Type B pancreatic cell (in vitro differentiated cells): ENCODE results near the gene KCNJ6. TPM values are rescaled to one million over a fixed set of nuclear protein-coding genes. Genes with fewer than 3 reads are reported as not detected.
"Not testable (repeated sequence)": the region's sequence is repeated elsewhere in the genome, so short reads cannot be mapped to it uniquely, and the experiment has no call there.

Source experiments
- DNase-seq: peaks from one replicate; pipeline ENCODE4 v3.0.0; 2021; ENCODE audit warnings: mixed read lengths; ENCODE audit not compliant: unreplicated experiment; ENCODE audit errors: extremely low spot score
- H3K27ac Mint-ChIP-seq: 2 replicates; pipeline ENCODE4 v1.8.0; 2021; ENCODE audit warnings: mild to moderate bottlenecking, mixed read lengths
- H3K27me3 Mint-ChIP-seq: 2 replicates; pipeline ENCODE4 v1.8.0; 2021; ENCODE audit warnings: mixed read lengths
- H3K36me3 Mint-ChIP-seq: 2 replicates; pipeline ENCODE4 v1.8.0; 2021; ENCODE audit warnings: mixed read lengths
- H3K4me1 Mint-ChIP-seq: one replicate; pipeline ENCODE4 v1.8.0; 2021; ENCODE audit warnings: mixed read lengths; ENCODE audit not compliant: unreplicated experiment
- H3K4me3 Mint-ChIP-seq: 2 replicates; pipeline ENCODE4 v1.8.0; 2021; ENCODE audit warnings: mild to moderate bottlenecking, mixed read lengths
- H3K9me3 Mint-ChIP-seq: 2 replicates; pipeline ENCODE4 v1.8.0; 2021; ENCODE audit warnings: mixed read lengths
- total RNA-seq: library from RNA; stranded (reverse); gene quantifications from 2 replicates; pipeline ENCODE4 v1.2.1, GENCODE V29; 2021; ENCODE audit warnings: low replicate concordance
- TF ChIP-seq, protein P1 (sequence below): fragments of 200-600 bp; sonication (generic); conservative IDR thresholded peaks from 2 replicates; pipeline ENCODE4 v1.5.0; 2021; ENCODE audit warnings: antibody characterized with exemption, mild to moderate bottlenecking

The KCNJ6 gene
- total RNA-seq, 1 donor from 2014 or later, result 2.1 TPM

DNA sequence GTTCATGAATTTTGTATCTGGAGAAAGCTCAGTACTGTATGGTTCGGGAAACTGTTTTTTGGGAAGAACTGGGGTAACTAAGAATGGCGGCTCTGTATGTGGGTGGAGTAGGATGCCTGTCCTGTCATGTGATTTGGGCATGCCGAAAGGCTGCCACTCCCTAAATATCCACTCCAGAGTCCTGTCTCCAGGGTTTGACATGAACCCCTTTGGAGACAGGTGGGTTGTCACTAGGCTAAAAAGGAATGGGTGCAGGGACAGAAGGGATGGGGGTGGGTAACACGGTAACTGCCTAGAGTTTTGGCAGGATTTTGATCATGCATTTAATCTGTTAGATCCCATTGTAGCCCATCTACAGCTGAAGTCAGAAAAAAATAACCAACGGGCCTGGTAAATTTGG is 150.1 kb downstream of the KCNJ6 start:
- Mint-ChIP-seq H3K27me3 (peaks cover 6% of the 10 kb centered on the region), H3K4me3 (no peak overlapping the region), H3K27ac (no peak overlapping the region), H3K4me1 (no peaks in the 10 kb centered on the region), H3K9me3 (no peaks in the 10 kb centered on the region), H3K36me3 (no peaks in the 10 kb centered on the region)
- TF ChIP-seq, protein P1, sequence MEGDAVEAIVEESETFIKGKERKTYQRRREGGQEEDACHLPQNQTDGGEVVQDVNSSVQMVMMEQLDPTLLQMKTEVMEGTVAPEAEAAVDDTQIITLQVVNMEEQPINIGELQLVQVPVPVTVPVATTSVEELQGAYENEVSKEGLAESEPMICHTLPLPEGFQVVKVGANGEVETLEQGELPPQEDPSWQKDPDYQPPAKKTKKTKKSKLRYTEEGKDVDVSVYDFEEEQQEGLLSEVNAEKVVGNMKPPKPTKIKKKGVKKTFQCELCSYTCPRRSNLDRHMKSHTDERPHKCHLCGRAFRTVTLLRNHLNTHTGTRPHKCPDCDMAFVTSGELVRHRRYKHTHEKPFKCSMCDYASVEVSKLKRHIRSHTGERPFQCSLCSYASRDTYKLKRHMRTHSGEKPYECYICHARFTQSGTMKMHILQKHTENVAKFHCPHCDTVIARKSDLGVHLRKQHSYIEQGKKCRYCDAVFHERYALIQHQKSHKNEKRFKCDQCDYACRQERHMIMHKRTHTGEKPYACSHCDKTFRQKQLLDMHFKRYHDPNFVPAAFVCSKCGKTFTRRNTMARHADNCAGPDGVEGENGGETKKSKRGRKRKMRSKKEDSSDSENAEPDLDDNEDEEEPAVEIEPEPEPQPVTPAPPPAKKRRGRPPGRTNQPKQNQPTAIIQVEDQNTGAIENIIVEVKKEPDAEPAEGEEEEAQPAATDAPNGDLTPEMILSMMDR, result no peak
- no peak for DNase-seq

DNA sequence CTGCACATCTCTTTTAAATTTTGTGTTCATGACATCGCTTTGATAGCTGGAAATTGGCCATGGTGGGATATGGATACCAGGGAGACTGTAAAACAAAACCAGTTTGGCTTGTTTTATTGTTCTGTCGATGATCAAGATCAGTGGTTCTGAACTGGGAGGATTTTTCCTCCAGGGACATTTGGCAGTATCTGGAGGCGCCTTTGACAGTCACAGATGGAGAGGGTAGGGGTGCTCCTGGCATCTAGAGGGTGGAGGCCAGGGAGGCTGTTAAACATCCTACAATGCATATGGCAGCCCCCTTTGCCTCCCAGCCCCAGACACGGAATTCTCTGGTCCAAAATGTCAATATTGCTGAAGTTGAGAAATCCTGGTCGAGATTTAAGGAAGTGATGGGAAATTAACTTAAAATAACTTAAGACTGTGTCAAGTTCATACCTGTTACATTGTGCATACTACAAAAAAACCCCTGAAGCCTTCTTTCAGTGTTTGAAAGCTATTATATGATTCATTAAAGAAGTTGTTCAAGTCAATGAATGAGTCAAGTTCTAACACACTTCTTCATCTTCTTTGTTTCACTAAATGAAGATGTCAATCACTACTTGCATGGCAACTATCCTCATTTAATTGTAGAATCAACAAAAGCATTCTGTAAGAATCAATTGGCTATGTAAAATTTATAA is 150.9 kb downstream of the KCNJ6 start:
- H3K4me1 Mint-ChIP-seq, result no peaks in the 10 kb centered on the region
- peaks cover 6% of the 10 kb centered on the region for H3K27me3 Mint-ChIP-seq
- TF ChIP-seq, protein P1, result no peak
- H3K36me3 Mint-ChIP-seq, result no peaks in the 10 kb centered on the region
- H3K4me3 Mint-ChIP-seq, result no peak overlapping the region
- no peaks in the 10 kb centered on the region for H3K9me3 Mint-ChIP-seq
- no peak overlapping the region for H3K27ac Mint-ChIP-seq
- no peak for DNase-seq

DNA sequence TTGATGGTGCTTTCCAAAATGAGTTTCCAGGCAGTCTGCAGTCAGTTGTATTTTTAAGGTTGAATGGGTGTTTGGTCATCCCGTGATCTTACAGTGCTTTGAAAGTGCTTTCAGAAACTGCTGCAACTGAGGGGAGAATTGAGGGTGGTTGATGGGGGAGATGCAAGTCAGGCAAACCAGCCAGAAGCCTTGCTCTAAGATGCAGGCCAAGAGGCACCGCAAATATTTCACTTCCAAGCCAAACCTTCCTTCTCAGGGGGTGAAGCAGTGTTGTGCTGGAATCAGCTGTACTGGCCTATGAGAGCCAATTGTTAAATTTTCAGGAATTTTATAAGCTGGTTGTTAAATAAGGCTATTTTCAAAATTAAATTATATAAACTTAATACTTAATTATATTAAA is 151.6 kb downstream of the KCNJ6 start:
- no peak for DNase-seq
- TF ChIP-seq, protein P1, result no peak
- H3K36me3 Mint-ChIP-seq, result no peaks in the 10 kb centered on the region

DNA sequence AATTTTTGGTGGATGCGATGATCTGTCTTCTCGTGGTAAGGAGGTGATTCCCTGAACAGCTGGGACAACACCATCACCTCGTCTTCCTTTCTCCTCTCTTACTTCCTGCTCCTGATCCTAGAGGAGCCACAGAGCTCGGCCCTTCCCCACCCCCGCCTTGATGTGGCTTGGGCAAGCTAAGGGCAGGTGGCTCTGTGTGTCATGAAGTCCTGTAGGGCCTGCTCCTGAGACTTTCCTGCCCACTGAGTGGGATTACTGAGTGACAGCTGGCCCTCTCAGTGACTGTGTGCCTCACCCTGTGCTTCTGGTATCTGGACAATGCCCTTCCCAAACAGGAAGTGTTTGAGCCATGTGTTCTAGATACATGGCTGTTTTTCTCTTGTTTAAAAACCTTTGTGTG is 153.0 kb downstream of the KCNJ6 start:
- no peaks in the 10 kb centered on the region for H3K9me3 Mint-ChIP-seq
- H3K4me3 Mint-ChIP-seq, result no peak overlapping the region
- peaks cover 5% of the 10 kb centered on the region for H3K27me3 Mint-ChIP-seq
- peak overlapping the region; percentile 24 for H3K27ac Mint-ChIP-seq
- DNase-seq, result no peak
- no peaks in the 10 kb centered on the region for H3K4me1 Mint-ChIP-seq
- no peaks in the 10 kb centered on the region for H3K36me3 Mint-ChIP-seq
- TF ChIP-seq, protein P1, result no peak

More for the DNA sequence above, 151.6 kb downstream of the KCNJ6 start:
- no peak overlapping the region for H3K4me3 Mint-ChIP-seq
- no peaks in the 10 kb centered on the region for H3K9me3 Mint-ChIP-seq
- no peak overlapping the region for H3K27ac Mint-ChIP-seq
- peaks cover 6% of the 10 kb centered on the region for H3K27me3 Mint-ChIP-seq
- no peaks in the 10 kb centered on the region for H3K4me1 Mint-ChIP-seq

DNA sequence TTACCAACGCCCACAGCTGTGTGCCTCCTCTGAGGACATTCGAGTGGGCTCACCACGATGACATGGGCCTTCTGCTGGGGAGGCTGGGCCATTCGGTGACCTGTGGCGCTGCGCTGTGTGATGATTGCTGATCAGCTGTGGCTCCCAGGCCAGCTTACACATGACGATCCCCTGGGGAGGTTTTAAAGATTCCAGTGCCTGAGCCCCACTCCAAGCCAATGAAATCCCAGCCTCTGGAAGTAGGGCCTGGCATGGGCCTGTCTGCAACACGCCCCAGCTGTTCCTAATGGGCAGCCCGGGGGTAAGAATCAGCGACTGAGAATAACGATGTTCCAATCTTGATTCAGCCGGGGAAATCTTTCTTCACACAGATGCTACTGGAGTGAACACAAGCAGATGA is 153.7 kb downstream of the KCNJ6 start:
- H3K4me3 Mint-ChIP-seq, result no peak overlapping the region
- no peaks in the 10 kb centered on the region for H3K4me1 Mint-ChIP-seq
- H3K9me3 Mint-ChIP-seq, result no peaks in the 10 kb centered on the region
- no peak overlapping the region for H3K27ac Mint-ChIP-seq
- no peaks in the 10 kb centered on the region for H3K36me3 Mint-ChIP-seq
- DNase-seq, result no peak
- TF ChIP-seq, protein P1, result no peak
- peaks cover 6% of the 10 kb centered on the region for H3K27me3 Mint-ChIP-seq

DNA sequence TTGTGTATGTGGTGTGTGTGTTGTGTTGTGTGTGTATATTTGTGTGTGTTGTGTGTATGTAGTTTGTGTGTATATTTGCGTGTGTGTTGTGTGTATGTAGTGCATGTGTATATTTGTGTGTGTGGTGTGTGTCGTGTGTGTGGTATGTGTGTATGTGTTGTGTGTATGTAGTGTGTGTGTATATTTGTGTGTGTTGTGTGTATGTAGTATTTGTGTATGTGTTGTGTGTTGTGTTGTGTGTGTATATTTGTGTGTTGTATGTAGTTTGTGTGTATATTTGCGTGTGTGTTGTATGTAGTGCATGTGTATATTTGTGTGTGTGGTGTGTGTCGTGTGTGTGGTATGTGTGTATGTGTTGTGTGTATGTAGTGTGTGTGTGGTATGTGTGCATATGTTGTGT is 154.9 kb downstream of the KCNJ6 start:
- not testable (repeated sequence) for H3K36me3 Mint-ChIP-seq, H3K4me3 Mint-ChIP-seq, H3K27ac Mint-ChIP-seq, H3K27me3 Mint-ChIP-seq, DNase-seq, H3K4me1 Mint-ChIP-seq, H3K9me3 Mint-ChIP-seq
